Right kidney (tissue), 1 donor: Measurements from ENCODE around the gene NGLY1.

Experiments used
- DNase-seq: peaks from one replicate; pipeline ENCODE4 v3.0.0-alpha.2; 2016

The NGLY1 gene

DNA sequence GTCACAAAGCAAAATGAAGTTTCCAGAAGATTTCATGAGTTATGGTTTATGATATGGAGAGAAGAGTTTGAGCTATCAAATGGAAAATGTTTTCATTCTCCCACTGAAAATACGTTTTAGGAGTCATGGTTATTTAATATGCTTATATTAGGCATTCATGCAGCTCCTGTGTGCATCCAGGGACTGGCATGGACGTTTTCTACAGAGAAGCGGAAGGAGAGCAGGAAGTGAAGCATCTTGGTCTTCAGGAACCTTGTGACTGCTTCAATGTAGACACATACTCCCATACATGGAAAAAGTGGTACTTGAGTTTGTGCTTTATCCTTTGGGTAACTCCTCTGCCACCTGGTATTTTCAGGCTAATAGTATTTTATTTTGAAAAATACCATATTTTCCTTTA lies 75.2 kb downstream of the NGLY1 start:
- no peak for DNase-seq

DNA sequence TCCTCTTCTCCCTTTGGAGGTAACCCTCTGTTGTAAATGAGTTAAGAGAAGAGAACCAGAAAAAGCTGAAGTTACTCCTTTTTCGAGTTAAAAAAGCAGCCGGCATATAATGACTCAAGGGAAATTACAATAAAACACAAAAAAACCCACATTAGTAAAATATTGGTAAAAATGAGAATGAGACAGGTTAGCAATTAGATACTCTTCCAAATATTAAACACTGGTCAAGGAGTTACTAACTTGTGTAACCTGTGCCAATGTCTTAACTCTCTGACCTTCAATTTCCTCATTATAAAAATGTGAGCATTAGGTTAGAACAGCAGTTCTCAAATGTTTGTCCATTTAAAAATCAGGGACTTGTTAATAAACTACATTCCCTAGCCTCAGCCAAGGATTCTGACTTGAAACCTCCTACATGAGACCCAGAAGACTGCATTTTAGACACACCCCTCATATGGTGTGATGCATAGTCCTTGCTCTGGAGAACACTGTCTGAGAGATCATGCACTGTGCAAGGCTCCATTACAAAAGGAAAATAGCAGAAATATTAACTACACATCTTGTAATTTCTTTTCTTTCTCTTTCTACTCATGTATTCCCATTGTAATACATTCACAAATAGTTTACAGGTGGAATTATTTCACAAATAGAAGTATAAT lies 75.8 kb downstream of the NGLY1 start:
- no peak for DNase-seq

GRCh38 chr3:25706213-25706612 lies 77.0 kb downstream of the NGLY1 start:
- no peak for DNase-seq

GRCh38 chr3:25697553-25697952 lies 85.7 kb downstream of the NGLY1 start:
- DNase-seq = no peak

DNA sequence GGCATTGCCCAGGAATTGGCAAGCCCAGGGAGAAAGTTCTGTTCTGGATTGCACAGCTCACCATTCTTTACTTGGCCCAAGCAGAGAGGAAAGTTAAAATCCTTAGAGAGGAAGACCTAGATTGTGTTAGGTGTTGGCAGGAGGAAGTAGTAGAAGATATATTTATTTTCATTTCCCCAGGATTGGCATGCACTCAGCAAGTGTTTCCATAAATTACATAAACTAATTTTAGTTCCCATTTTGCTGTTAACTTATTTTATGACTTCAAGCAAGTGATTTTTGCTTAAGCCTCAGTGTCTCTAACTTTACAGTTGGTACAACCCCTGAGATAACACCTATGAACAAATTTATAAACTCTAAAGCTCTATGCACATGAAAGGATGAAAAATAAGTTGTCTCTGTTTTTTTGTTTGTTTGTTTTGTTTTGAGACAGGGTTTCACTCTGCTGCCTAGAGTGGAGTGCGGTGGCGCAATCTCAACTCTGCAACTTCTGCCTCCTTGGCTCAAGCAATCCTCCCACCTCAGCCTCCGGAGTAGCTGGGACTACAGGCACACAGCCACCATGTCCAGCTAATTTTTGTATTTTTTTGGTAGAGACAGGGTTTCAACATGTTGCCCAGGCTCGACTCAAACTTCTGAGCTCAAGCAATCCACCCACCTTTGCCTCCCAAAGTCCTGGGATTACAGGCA lies 87.4 kb downstream of the NGLY1 start:
- DNase-seq = no peak

- DNase-seq = no peak
Measured at GRCh38 chr3:25693238-25693637, 90.0 kb downstream of the NGLY1 start.

DNA sequence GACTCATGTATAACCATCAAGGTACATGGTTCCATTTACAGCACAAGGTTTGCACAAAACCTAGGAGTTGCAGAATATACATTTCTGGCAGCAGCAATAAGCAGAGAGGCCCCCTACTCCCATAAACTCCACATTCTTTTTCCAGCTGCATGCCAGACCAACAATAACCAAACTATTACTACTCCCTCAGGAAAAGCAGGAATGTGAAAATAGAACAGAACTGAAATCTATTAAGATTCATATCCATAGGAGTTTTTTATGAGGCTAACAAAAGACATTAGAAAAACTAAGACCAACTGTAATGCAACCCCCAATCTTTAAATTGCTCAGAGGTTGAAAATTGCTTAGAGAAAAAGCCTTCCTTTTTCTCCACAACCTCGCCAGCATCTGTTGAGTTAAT lies 90.9 kb downstream of the NGLY1 start:
- no peak for DNase-seq

- no peak for DNase-seq
Measured at GRCh38 chr3:25690768-25691533, 92.3 kb downstream of the NGLY1 start.

DNA sequence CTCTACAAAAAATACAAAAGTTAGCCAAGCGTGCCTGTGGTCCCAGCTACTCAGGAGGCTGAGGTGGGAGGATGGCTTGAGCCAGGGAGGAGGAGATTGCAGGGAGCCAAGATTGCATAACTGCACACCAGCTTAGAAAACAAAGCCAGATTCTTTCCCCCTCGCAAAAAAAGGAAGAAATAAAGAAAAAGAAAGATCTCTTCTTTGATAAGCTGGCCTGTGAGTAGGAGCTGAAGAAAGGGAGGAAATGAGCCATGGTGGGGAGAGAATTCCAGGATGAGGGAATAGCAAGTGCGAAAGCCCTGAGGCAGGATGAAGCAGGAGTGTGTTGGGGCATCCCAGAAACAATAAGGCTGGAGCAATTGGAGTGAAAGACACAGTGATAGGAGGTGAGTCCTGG lies 94.0 kb downstream of the NGLY1 start:
- DNase-seq = no peak

- no peak for DNase-seq
Measured at GRCh38 chr3:25687742-25688141, 95.5 kb downstream of the NGLY1 start.

- no peak for DNase-seq
Measured at GRCh38 chr3:25686766-25687165, 96.5 kb downstream of the NGLY1 start.

GRCh38 chr3:25683882-25684281 lies 99.4 kb downstream of the NGLY1 start:
- DNase-seq = no peak

GRCh38 chr3:25683410-25683809 lies 99.8 kb downstream of the NGLY1 start:
- no peak for DNase-seq

- DNase-seq = no peak
Measured at GRCh38 chr3:25679642-25680302, 103.5 kb downstream of the NGLY1 start.

DNA sequence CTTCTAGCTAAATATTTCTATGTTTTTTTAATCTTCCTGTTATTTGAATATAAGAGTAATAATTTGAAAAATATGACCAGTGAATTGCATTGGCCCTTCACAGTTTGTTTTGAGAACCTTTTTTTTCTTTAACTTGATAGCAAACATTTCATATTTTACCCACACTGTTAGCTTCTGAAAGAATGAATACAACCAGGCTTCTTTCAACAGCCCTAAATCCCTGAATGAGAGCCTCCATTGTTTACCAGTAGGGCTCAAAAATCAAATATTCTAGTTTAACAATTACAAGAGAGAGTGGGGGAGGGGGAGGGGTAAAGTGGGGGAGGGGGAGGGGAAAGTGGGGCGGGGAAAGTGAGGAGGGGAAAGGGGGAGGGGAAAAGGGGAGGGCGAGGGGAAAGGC lies 104.1 kb downstream of the NGLY1 start:
- no peak for DNase-seq

- no peak for DNase-seq
Measured at GRCh38 chr3:25678581-25678980, 104.7 kb downstream of the NGLY1 start.

GRCh38 chr3:25677121-25677520 lies 106.1 kb downstream of the NGLY1 start:
- DNase-seq = no peak

GRCh38 chr3:25674670-25675069 lies 108.6 kb downstream of the NGLY1 start:
- DNase-seq = no peak

DNA sequence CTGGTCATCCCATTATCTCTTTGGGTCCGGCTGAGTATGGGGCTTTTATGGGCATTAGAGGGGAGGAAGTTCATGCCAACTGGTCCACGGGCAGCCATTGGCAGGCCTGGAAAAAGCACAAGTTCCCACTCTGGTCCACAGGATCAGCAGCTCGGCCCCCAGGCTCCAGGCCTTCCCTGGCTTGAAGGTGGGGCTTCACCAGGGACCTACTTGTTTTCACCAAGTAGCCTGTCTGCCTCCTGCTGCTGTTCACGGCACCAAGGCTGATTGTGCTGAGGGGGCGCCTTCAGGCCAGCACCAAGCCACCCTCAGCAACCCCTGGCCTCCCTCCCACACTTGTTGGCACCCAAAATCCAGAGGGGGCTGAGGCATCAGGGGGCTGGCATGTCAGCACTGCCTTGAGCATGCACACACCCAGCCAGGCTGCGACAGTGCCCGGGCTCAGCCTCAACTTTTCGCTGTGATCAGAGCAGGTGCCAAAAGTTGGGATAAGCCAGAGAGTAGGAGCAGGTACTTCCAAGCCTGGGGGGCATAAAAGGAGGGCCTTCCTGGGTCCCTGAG lies 109.4 kb downstream of the NGLY1 start:
- DNase-seq = no peak
